Stimulated activated CD4-positive, alpha-beta T cell treated with anti-CD3 and anti-CD28 coated beads, TNF-alpha, amount 100 ng/mL, for 48 hours (primary cell): ENCODE results near the gene LCORL.
"Not testable (repeated sequence)": the region's sequence is repeated elsewhere in the genome, so short reads cannot be mapped to it uniquely, and the experiment has no call there.

Experiments
- DNase-seq, 3 donors: peaks; one replicate each; pipeline ENCODE4 v3.0.0-alpha.2; 2020; ENCODE audit warnings: low read depth in 3 of 3

The LCORL gene

DNA sequence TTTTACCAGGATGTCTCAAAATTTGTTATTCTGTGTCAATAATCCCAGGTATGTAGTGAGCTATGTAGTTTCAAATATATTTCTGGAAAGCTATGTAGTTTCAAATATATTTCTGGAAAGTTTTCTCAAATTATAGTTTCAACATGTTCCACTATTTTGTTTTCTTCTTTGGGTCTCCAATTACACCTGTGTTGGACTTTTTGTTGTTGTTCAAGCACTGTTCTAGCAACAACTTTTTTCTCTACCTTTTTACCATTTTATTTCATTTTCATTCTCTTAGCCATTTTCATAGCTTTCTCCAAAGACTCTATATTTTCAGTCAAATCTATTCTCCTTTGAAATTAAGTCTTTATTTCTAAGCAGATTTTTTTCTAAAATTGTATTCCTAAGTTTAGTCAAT lies 88.4 kb downstream of the LCORL start:
- DNase-seq = no peak

DNA sequence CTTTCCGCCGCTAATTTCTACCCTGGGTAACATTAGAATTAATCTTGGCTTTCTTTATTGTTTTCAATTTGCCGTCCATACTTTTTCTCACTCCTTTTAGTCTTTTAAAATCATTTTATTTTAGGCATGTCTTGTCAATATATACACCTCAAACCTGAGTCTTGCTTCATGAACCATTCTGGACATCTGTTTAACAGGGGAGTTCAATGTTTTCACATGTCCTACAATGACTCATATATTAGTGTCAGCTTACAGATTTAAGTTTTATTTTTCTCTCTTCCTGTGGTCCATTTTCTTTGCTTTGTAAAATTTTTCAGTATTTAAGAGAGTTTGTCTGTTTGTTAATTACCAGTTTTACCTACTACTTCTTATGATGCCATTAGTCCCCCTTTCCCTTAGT lies 89.5 kb downstream of the LCORL start:
- DNase-seq = no peak

GRCh38 chr4:17930256-17930655 lies 91.3 kb downstream of the LCORL start:
- DNase-seq = no peak

DNA sequence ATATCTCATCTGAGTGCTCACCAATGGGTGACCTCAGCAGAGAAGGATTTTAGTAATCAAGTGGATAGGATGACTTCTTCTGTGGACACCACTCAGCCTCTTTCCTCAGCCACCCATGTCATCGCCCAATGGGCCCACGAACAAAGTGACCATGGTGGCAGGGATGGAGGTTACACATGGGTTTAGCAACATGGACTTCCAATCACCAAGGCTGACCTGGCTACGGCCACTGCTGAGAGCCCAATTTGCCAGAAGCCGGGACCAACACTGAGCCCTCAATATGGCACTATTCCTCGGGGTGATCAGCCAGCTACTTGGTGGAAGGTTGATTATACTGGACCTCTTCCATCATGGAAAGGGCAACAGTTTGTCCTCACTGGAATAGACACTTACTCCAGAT lies 97.4 kb downstream of the LCORL start:
- no peak for DNase-seq

GRCh38 chr4:17921451-17921850 lies 100.1 kb downstream of the LCORL start:
- DNase-seq = no peak

DNA sequence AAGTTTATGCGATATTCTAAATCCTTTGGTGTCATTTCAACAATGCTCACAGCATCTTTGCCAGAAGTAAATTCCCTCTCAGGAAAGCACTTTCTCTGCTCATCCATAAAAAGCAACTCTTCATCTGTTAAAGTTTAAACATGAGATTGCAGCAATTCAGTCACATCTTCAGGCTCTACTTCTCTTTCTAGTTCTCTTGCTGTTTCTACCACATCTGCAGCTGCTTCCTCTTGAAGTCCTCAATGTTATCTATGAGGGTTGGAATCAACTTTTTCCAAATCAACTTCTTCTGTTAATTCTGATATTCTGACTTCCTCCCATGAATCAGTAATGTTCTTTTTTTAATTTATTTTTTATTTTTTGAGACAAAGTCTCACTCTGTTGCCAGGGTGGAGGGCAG lies 100.9 kb downstream of the LCORL start:
- DNase-seq = no peak

DNA sequence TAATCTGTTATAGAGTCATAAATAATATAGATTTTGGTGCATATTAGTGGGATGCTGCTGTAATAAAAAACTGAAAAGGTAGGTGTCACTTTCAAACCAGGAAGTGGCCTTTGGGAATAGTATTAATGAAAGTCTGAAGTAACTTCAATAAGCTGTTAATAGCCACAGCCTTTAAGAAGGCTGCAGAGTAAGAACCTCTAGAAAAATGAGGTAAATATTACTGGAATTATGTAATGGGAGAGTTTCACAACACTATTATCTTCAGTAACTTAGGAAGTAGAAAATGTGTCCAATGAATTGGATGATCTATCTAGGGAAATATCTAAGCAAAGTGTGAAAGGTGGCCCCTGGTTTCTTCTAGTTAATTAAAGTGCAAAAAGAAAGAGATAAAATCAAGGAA lies 106.1 kb downstream of the LCORL start:
- no peak for DNase-seq

DNA sequence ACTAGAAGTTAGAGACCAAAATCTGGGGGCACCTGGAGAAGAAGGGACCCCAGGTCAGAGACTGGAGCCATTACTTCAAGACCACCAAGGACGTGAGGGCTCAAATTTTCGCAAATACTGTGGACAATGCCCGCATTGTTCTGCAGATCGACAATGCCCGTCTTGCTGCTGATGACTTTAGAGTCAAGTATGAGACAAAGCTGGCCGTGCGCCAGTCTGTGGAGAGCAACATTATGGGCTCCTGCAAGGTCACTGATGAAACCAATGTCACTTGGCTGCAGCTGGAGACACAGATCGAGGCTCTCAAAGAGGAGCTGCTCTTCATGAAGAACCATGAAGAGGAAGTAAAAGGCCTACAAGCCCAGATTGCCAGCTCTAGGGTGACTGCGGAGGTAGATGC lies 109.5 kb downstream of the LCORL start:
- no peak for DNase-seq

GRCh38 chr4:17911608-17912007 lies 109.9 kb downstream of the LCORL start:
- DNase-seq = no peak

- DNase-seq = no peak
These were observed 123.0 kb downstream of the LCORL start for GRCh38 chr4:17898553-17899055.

DNA sequence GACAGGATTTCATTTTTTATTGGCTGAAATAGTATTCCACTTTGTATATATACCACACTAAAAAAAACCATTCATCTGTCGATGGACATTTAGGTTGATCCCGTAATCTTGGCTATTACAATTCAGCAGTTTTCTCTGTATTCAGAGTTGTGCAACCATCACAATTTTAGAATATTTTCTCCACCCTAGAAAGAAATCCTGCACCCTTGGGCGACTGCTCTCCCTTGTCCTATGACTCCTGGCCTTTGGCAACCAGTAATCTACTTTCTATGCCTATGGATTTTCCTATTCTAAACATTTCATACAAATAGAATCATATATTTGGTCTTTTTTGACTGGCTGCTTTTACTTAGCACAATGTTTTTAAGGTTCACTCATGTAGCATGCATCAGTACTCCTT lies 126.1 kb downstream of the LCORL start:
- DNase-seq = no peak

GRCh38 chr4:17894421-17894820 lies 127.1 kb downstream of the LCORL start:
- no peak for DNase-seq

DNA sequence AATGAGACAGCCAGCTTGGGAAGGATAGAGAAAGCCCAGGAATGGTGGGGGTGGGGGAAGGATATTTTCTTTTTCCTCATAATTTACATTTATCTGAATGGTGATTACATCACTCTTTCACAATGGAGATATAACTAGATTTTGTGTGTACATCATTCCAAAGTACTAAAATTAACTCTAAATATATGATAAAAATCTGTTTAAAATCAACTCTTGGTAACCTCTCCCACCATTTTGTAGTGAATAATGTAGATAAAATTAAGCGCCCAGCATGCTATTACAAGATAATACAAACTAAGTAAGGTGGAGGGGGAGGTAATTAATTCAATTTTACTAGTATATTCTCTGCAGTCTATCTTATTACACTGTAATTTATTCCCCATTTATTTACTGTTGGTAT lies 131.9 kb downstream of the LCORL start:
- no peak for DNase-seq

DNA sequence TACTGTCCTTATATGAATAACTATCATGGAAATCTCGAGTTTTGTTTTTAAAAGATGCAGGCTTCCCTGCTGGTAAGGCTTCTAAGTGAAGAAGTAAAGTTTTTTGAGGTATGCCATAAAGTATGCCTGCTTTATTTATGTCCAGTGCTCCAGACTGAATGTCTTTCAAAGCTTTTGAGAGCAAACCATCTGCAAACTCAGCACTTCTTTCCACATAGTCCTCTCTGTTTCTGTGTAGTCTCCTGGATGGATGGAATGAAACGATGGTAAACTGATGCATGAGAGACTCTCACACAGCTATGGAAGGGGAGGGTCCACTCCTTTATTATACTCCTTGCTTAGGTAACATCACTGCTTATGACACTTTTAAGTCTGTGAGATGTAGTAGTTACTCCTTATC lies 137.0 kb downstream of the LCORL start:
- DNase-seq = no peak

DNA sequence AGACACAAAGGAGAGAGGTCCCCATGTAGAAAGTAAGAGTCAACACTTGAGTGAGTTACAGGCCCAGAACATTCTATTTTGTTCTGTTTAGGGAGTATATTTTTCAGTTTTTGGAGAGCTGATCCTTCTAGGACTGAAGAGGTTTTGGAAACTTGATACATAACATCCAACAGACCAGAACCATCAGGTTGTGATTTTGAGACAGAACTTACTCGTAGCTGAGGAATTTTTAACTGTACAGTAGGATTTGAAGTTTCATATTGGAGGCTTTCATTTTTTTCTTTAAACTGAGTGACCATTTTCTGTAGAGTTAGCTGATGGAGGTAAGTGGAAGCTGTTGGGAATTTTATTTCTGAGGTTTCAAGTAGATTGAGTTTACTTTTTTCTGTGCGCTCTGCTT lies 137.5 kb downstream of the LCORL start:
- no peak for DNase-seq

- DNase-seq = no peak
These were observed 143.9 kb downstream of the LCORL start for GRCh38 chr4:17877661-17878060.

GRCh38 chr4:17876943-17877342 lies 144.6 kb downstream of the LCORL start:
- DNase-seq = no peak

DNA sequence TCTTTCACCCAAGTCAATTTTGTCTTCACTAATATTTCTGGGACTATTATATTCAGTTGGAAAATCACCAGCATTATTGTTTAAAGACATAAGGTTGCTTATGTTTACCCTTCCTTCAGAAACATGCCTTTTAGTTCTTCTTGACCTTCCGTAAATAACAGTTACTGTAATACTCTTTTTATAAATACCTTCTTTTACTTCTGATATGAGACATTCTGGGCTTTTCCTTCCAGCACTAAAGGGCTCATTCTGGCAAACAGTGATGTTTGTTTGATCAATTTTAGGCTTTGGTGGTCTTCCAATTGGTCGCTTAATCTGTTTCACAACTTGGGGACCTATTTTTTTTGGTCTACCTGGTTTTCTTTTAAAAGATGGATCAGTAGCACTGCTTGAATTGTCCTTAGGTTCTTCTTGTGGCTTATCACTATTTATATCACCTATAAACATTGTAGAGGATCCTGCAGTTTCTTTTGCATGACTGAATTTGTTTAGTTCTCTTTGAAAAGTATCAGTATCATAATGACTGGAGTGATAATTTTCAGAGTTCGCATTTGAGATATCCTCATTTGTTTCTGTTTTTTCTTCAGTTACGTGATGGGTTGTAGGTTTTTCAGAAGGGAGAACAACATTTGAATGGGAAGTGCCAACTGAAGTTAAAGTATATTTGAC lies 146.0 kb downstream of the LCORL start:
- DNase-seq = no peak

- no peak for DNase-seq
These were observed 152.2 kb downstream of the LCORL start for GRCh38 chr4:17869327-17869726.

DNA sequence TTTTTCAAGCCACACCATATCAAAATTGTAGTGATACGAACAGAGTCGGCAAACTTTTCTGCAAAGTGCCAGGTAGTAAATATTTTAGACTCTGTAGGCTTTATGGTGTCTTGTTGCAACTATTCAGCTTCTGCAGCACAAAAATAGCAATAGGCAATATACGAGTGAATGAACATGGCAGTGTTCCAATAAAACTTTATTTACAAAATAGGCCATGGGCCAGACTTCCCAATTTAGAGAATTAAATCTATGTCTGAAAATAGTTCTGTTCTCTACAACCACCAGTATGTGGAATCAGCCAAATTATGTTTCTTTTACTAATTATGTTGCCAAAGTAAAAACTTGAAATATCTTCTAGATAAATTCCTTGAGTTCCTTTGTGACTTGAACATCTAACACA lies 154.3 kb downstream of the LCORL start:
- no peak for DNase-seq

GRCh38 chr4:17866810-17867209 lies 154.7 kb downstream of the LCORL start:
- DNase-seq = no peak

DNA sequence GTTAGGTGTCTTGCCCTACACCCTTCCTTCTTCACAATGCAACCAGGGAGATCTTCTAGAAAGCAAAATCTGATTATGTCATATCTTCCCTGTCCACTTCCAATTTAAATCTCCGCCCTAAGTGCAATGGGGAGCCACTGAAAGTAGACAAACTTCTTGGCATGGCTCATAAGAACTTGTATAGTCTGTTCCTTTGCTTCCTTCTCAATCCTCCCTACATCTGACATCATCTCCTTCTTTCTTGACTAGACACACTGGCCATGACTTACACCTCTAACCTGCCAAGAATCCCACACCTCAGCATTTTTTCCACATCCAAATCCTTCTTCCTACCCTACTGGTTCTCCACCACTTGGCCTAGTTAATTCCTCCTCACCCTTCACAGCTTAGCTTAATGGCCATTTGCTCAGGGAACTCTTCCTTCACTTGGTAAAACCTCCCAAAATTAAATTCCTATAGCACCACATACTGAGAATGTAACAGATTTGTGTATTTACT lies 155.6 kb downstream of the LCORL start:
- no peak for DNase-seq

- not testable (repeated sequence) for DNase-seq
These were observed 159.6 kb downstream of the LCORL start for GRCh38 chr4:17861906-17862305.

- no peak for DNase-seq
These were observed 161.7 kb downstream of the LCORL start for GRCh38 chr4:17859793-17860406.
